Gastroesophageal sphincter (tissue), 4 donors: ENCODE measurements around the gene ADAT3. TPM values are rescaled to one million over a fixed set of nuclear protein-coding genes. Genes with fewer than 3 reads are reported as not detected.

ENCODE experiments used
- ATAC-seq: fragments of 150-250 bp; one replicate; pipeline ENCODE4 v1.9.1; 2016; ENCODE audit warnings: mild to moderate bottlenecking, moderate library complexity
- H3K27ac ChIP-seq, 4 donors: fragments of 200-600 bp; sonication (generic) in 3 of 4; 1 replicate in 3 of 4; 2 replicates in 1 of 4; pipeline ENCODE4 v1.5.1; 2016 to 2019
- H3K27me3 ChIP-seq: fragments of 200-600 bp; sonication (generic); one replicate; pipeline ENCODE4 v1.5.1; 2019
- H3K36me3 ChIP-seq, 2 donors: fragments of 200-600 bp; sonication (generic); one replicate each; pipeline ENCODE4 v1.5.1; 2019; ENCODE audit warnings: control low read depth in 1 of 2
- H3K4me1 ChIP-seq, 3 donors: fragments of 200-600 bp; sonication (generic); 1 replicate in 2 of 3; 2 replicates in 1 of 3; pipeline ENCODE4 v1.5.1; 2016 to 2019; ENCODE audit warnings: control low read depth in 2 of 3
- H3K4me3 ChIP-seq, 2 donors: fragments of 200-600 bp; sonication (generic); one replicate each; pipeline ENCODE4 v1.5.1; 2019; ENCODE audit warnings: mild to moderate bottlenecking in 1 of 2, moderate library complexity in 1 of 2
- H3K9me3 ChIP-seq, 3 donors: fragments of 200-600 bp; sonication (generic); one replicate each; pipeline ENCODE4 v1.5.1; 2017 to 2019; ENCODE audit warnings: control low read depth in 2 of 3
- EP300 ChIP-seq: sonication (generic); formaldehyde crosslinking; IDR thresholded peaks from one replicate; pipeline ENCODE4 v1.6.1; 2017; ENCODE audit warnings: antibody characterized with exemption, mild to moderate bottlenecking
- POLR2A ChIP-seq, 2 donors: fragments of 450-650 bp; IDR thresholded peaks; one replicate each; pipeline ENCODE4 v1.6.1; 2017; ENCODE audit warnings: antibody characterized with exemption in 2 of 2, mild to moderate bottlenecking in 2 of 2, moderate library complexity in 1 of 2
- POLR2AphosphoS5 ChIP-seq: sonication (generic); formaldehyde crosslinking; IDR thresholded peaks from one replicate; pipeline ENCODE4 v1.6.1; 2017; ENCODE audit warnings: antibody characterized with exemption
- WGBS, 2 donors: methylation state at CpG; one replicate each; pipeline ENCODE4 v1.1.5; 2018; ENCODE audit warnings: low coverage in 1 of 2; 5-methylcytosine and 5-hydroxymethylcytosine counted together
- total RNA-seq, 4 donors: library from RNA; depleted of rRNA; stranded (reverse); fragments of >200 nt; gene quantifications; one replicate each; pipeline ENCODE4 v1.1.0, GENCODE V29; 2016
- TF ChIP-seq, protein P1 (sequence below), 4 experiments: fragments of 200-600 bp in 2 of 4; fragments of 450-650 bp in 2 of 4; sonication (generic) in 1 of 4; IDR thresholded peaks; one replicate each; pipeline ENCODE4 v1.5.1; 2017 to 2019; ENCODE audit warnings: antibody characterized with exemption in 4 of 4, mild to moderate bottlenecking in 2 of 4, moderate library complexity in 2 of 4

ADAT3 gene
- total RNA-seq, 4 donors from 2014 or later, result 0.47 to 4.2 (median 2.3) TPM

DNA sequence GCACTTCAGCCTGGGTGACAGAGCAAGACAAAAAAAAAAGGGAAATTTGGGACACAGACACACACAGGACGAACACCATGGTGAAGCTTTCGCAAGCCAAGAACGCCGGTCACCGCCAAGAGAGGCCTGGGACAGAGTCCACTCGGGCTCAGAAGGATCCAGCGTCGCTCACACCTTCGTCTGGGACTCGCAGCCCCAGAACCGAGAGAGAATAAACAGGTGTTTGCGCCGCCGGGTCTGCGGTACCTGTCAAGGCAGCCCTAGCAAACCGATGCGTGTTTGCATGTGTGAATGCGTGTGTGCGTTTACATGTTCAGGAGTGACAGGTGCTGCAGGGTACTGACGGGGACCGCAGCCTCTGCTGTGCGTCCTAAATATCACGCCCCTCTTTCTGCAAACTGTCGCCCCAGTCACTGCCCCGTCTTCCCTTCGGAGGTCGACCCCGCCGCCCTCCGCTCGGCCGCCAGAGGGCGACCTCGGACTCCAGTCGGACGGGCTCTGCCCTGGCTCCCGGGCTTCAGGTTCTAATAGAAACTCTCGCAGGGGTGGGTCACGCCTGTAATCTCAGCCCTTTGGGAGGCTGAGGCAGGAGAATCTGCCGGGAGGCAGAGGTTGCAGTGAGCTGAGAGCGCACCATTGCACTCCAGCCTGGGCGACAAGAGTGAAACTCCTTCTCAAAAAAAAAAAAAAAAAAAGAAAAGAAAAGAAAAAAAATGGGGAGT is 24.0 kb downstream of the ADAT3 start:
- H3K9me3 ChIP-seq, result no peaks in the 10 kb centered on the region
- peak overlapping the region in 1 of 2 donors; percentile 41 for H3K4me3 ChIP-seq
- ATAC-seq, result peak; percentile 87
- peaks cover 0 to 17% (median 9%) of the 10 kb centered on the region in 3 donors for H3K4me1 ChIP-seq
- H3K27me3 ChIP-seq, result no peaks in the 10 kb centered on the region
- WGBS, 2 donors, result 24 to 30% methylated on average over 17 to 22 of the region's 42 CpGs
- H3K27ac ChIP-seq, result no peak overlapping the region
- TF ChIP-seq, protein P1, sequence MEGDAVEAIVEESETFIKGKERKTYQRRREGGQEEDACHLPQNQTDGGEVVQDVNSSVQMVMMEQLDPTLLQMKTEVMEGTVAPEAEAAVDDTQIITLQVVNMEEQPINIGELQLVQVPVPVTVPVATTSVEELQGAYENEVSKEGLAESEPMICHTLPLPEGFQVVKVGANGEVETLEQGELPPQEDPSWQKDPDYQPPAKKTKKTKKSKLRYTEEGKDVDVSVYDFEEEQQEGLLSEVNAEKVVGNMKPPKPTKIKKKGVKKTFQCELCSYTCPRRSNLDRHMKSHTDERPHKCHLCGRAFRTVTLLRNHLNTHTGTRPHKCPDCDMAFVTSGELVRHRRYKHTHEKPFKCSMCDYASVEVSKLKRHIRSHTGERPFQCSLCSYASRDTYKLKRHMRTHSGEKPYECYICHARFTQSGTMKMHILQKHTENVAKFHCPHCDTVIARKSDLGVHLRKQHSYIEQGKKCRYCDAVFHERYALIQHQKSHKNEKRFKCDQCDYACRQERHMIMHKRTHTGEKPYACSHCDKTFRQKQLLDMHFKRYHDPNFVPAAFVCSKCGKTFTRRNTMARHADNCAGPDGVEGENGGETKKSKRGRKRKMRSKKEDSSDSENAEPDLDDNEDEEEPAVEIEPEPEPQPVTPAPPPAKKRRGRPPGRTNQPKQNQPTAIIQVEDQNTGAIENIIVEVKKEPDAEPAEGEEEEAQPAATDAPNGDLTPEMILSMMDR (IDR thresholded peaks at IDR 0.05), result peak in 3 of 4 experiments; percentile 92 to 95 (median 92)
- no peak for TF ChIP-seq POLR2AphosphoS5
- TF ChIP-seq EP300, result no peak
- H3K36me3 ChIP-seq, result peaks cover 0 to 18% of the 10 kb centered on the region in 2 donors

GRCh38 chr19:1931445-1931844 is 26.2 kb downstream of the ADAT3 start:
- WGBS, 2 donors, result 71 to 100% methylated on average over 1 of the region's 1 CpG
- Histone ChIP-seq H3K4me3 (no peak overlapping the region), H3K9me3 (no peaks in the 10 kb centered on the region), H3K4me1 (peaks cover 0 to 17% (median 9%) of the 10 kb centered on the region in 3 donors), H3K27me3 (no peaks in the 10 kb centered on the region), H3K27ac (no peak overlapping the region), H3K36me3 (no peaks in the 10 kb centered on the region)
- no peak for ATAC-seq
- TF ChIP-seq POLR2A (IDR thresholded peaks at IDR 0.05) (no peak), EP300 (no peak), POLR2AphosphoS5 (no peak)
- TF ChIP-seq, protein P1 (IDR thresholded peaks at IDR 0.05), result no peak

GRCh38 chr19:1932395-1932794 is 27.2 kb downstream of the ADAT3 start:
- no peaks in the 10 kb centered on the region for H3K27me3 ChIP-seq
- no peaks in the 10 kb centered on the region for H3K36me3 ChIP-seq
- WGBS, 2 donors, result no CpG with 5 or more reads among the region's 8 CpGs
- no peak overlapping the region for H3K27ac ChIP-seq
- no peaks in the 10 kb centered on the region for H3K9me3 ChIP-seq
- no peak for TF ChIP-seq POLR2A (IDR thresholded peaks at IDR 0.05)
- no peak for TF ChIP-seq POLR2AphosphoS5
- TF ChIP-seq EP300, result no peak
- TF ChIP-seq, protein P1 (IDR thresholded peaks at IDR 0.05), result no peak
- ATAC-seq, result no peak
- peaks cover 0 to 17% (median 9%) of the 10 kb centered on the region in 3 donors for H3K4me1 ChIP-seq
- no peak overlapping the region for H3K4me3 ChIP-seq

- TF ChIP-seq POLR2AphosphoS5 (no peak), EP300 (no peak), POLR2A (IDR thresholded peaks at IDR 0.05) (no peak)
- TF ChIP-seq, protein P1 (IDR thresholded peaks at IDR 0.05), result no peak
- Histone ChIP-seq H3K27me3 (no peaks in the 10 kb centered on the region), H3K36me3 (no peaks in the 10 kb centered on the region), H3K4me1 (peaks cover 0 to 17% (median 9%) of the 10 kb centered on the region in 3 donors), H3K4me3 (no peak overlapping the region), H3K9me3 (no peaks in the 10 kb centered on the region), H3K27ac (no peak overlapping the region)
- ATAC-seq, result no peak
- 77 to 83% methylated on average over 1 to 6 of the region's 7 CpGs for WGBS, 2 donors
Observed at GRCh38 chr19:1933244-1933643, 28.0 kb downstream of the ADAT3 start.

- Histone ChIP-seq H3K4me1 (peaks cover 0 to 14% (median 9%) of the 10 kb centered on the region in 3 donors), H3K27me3 (no peaks in the 10 kb centered on the region), H3K4me3 (no peak overlapping the region), H3K36me3 (no peaks in the 10 kb centered on the region), H3K9me3 (no peaks in the 10 kb centered on the region), H3K27ac (no peak overlapping the region)
- TF ChIP-seq EP300, result no peak
- TF ChIP-seq, protein P1 (IDR thresholded peaks at IDR 0.05), result no peak
- TF ChIP-seq POLR2AphosphoS5, result no peak
- TF ChIP-seq POLR2A (IDR thresholded peaks at IDR 0.05), result no peak
- no peak for ATAC-seq
- WGBS, 2 donors, result 93% methylated on average over 6 of the region's 8 CpGs; no CpG with 5 or more reads in 1 of the 2 donors
Observed at GRCh38 chr19:1933942-1934341, 28.7 kb downstream of the ADAT3 start.
